ENCODE results near the gene SPRED1.

DNA sequence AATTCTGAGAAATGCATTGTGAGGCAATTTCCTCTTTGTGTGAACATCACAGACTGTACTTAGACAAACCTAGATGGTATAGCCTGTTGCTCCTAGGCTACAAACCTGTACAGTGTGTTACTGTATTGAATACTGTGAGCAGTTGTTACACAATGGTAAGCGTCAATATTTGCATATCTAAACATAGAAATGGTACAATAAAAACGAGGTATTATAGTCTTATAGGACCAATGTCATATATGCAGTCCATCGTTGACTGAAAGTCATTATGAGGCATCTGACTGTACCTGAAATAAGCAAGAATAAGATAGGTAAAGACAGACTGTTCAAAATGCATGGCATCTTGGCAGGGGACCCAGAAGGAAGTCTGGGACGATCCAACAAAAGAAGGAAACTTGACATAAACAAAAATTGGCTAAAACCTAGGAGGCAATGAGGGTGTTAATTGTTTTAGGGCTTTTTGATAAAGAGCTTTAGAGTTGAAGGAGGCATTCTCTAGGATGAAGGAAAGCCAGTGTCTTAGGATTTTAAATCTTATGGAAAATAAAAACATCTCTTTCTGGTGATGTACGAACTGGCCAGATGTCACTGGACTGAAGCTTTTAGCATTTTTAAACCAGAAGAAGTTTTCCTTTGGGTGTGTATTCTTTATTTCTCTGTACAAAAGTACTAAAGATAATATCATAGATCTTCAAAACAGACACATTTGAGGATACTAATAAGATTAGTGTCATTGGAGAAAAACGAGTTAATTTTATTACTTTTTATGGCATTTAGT lies 9.2 kb upstream of the SPRED1 start:
- TF ChIP-seq LEF1 (IDR thresholded peaks at IDR 0.05; ENCODE audit: borderline replicate concordance) (no peak), ELF4 (IDR thresholded peaks at IDR 0.05) (no peak), ARNT (IDR thresholded peaks at IDR 0.05) (no peak)

Data from HEK293T (cell line).